DND-41 (cell line): ENCODE data around the gene AMDHD1.
A peak's percentile ranks its signal among the peaks of the same experiment; 100 is the strongest.

Source experiments
- ATAC-seq: fragments of 200-7000 bp; cut with Tn5 transposase; 3 replicates; pipeline ENCODE4 v1.9.1; 2021; ENCODE audit warnings: low read depth; ENCODE audit not compliant: insufficient read depth
- DNase-seq: peaks from one replicate; pipeline ENCODE4 v3.0.0-alpha.2; 2020
- H2AFZ ChIP-seq: 2 replicates; pipeline ENCODE4 v1.6.0; 2012; ENCODE audit warnings: low read depth, low read length
- H3K27ac ChIP-seq: 2 replicates; pipeline ENCODE4 v1.5.1; 2012; ENCODE audit warnings: low read length, inconsistent platforms
- H3K27me3 ChIP-seq: fragments of 200-600 bp; sonication (generic); 2 replicates; pipeline ENCODE4 v1.6.0; 2012; ENCODE audit warnings: low read length, mild to moderate bottlenecking, inconsistent platforms; ENCODE audit not compliant: insufficient read depth, poor library complexity
- H3K36me3 ChIP-seq: 2 replicates; pipeline ENCODE4 v1.5.1; 2012; ENCODE audit warnings: low read length, inconsistent platforms; ENCODE audit not compliant: insufficient read depth
- H3K4me1 ChIP-seq: 2 replicates; pipeline ENCODE4 v1.5.1; 2012; ENCODE audit warnings: mild to moderate bottlenecking, low read length; ENCODE audit not compliant: insufficient read depth
- H3K4me2 ChIP-seq: 2 replicates; pipeline ENCODE4 v1.6.0; 2012; ENCODE audit warnings: mild to moderate bottlenecking, moderate library complexity, low read length, inconsistent platforms; ENCODE audit not compliant: insufficient read depth
- H3K4me3 ChIP-seq, 2 experiments: fragments of 200-600 bp in 1 of 2; shearing (Covaris generic) in 1 of 2; 2 replicates each; pipeline ENCODE4 v1.5.1; 2012 to 2016; ENCODE audit warnings: inconsistent platforms in 2 of 2, low read length in 2 of 2, mild to moderate bottlenecking in 2 of 2, low read depth in 1 of 2, moderate library complexity in 1 of 2
- H3K79me2 ChIP-seq: 2 replicates; pipeline ENCODE4 v1.6.0; 2012; ENCODE audit warnings: low read length, inconsistent platforms; ENCODE audit not compliant: insufficient read depth
- H3K9ac ChIP-seq: 2 replicates; pipeline ENCODE4 v1.6.0; 2012; ENCODE audit warnings: low read depth, mild to moderate bottlenecking, inconsistent platforms, low read length, moderate library complexity
- H3K9me3 ChIP-seq: 2 replicates; pipeline ENCODE4 v1.5.1; 2012; ENCODE audit warnings: low read length, moderate library complexity, mild to moderate bottlenecking, inconsistent platforms; ENCODE audit not compliant: insufficient read depth, severe bottlenecking
- H4K20me1 ChIP-seq: 2 replicates; pipeline ENCODE4 v1.6.0; 2012; ENCODE audit warnings: low read length; ENCODE audit not compliant: insufficient read depth
- EZH2 ChIP-seq: IDR thresholded peaks from 3 replicates; pipeline ENCODE4 v1.6.1; 2012; ENCODE audit warnings: borderline replicate concordance, low read depth, mild to moderate bottlenecking, moderate library complexity, low read length, inconsistent platforms; ENCODE audit not compliant: severe bottlenecking
- TF ChIP-seq, protein P1 (sequence below): IDR thresholded peaks from 2 replicates; pipeline ENCODE4 v1.5.1; 2012; ENCODE audit warnings: borderline replicate concordance, low read length, moderate library complexity, mild to moderate bottlenecking; ENCODE audit not compliant: poor library complexity, severe bottlenecking; ENCODE audit errors: extremely low read depth

The AMDHD1 gene

DNA sequence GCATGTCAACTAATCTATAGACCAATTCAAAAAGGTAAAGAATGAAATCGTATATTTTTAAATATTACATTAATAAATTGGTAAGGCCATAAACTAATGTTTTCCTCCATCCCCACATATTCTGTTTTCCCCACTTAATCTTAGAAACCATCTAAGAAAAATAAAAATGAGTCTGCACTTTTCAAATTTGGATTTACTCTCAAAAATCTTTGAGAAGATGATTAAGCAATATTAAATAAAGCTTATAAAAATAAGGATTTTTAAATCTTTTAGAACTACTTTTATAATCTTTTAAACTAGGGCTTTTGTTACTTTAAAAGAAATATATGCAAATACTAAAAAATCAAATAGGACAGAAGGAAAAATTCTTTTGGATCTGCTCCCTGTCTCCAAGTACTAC lies 63.6 kb downstream of the AMDHD1 start:
- Histone ChIP-seq H3K79me2 (no peaks in the 10 kb centered on the region), H3K4me3 (no peak overlapping the region), H3K4me2 (no peak overlapping the region), H3K36me3 (peaks cover 48% of the 10 kb centered on the region), H3K27ac (no peak overlapping the region), H2AFZ (no peak overlapping the region), H3K9me3 (no peaks in the 10 kb centered on the region), H3K27me3 (no peaks in the 10 kb centered on the region), H3K4me1 (no peaks in the 10 kb centered on the region), H3K9ac (no peak overlapping the region), H4K20me1 (no peaks in the 10 kb centered on the region)
- TF ChIP-seq, protein P1, sequence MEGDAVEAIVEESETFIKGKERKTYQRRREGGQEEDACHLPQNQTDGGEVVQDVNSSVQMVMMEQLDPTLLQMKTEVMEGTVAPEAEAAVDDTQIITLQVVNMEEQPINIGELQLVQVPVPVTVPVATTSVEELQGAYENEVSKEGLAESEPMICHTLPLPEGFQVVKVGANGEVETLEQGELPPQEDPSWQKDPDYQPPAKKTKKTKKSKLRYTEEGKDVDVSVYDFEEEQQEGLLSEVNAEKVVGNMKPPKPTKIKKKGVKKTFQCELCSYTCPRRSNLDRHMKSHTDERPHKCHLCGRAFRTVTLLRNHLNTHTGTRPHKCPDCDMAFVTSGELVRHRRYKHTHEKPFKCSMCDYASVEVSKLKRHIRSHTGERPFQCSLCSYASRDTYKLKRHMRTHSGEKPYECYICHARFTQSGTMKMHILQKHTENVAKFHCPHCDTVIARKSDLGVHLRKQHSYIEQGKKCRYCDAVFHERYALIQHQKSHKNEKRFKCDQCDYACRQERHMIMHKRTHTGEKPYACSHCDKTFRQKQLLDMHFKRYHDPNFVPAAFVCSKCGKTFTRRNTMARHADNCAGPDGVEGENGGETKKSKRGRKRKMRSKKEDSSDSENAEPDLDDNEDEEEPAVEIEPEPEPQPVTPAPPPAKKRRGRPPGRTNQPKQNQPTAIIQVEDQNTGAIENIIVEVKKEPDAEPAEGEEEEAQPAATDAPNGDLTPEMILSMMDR, result no peak
- TF ChIP-seq EZH2, result no peak
- DNase-seq (no peak), ATAC-seq (no peak)

DNA sequence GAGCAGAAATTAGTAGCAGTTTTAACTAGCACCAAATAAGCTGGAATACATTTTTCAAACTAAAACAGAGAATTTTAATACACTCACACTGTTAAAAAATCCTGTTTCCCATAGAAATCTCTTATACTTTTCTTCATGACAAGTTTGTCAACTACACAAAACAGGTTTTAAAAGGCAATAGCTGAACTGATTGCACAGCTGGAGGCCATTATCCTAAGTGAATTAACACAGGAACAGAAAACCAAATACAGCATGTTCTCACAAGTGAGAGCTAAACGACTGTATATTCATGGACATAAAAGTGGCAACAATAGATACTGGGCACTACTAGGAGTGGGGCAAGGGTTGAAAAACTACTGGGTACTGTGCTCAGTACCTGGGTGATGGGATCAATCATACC lies 64.6 kb downstream of the AMDHD1 start:
- Histone ChIP-seq H3K27me3 (no peaks in the 10 kb centered on the region), H3K4me3 (no peak overlapping the region), H3K4me1 (no peaks in the 10 kb centered on the region), H3K9ac (no peak overlapping the region), H2AFZ (no peak overlapping the region), H3K79me2 (no peaks in the 10 kb centered on the region), H4K20me1 (no peaks in the 10 kb centered on the region), H3K4me2 (no peak overlapping the region), H3K36me3 (peaks cover 58% of the 10 kb centered on the region), H3K9me3 (no peaks in the 10 kb centered on the region), H3K27ac (no peak overlapping the region)
- ATAC-seq, result no peak
- no peak for DNase-seq
- TF ChIP-seq, protein P1, result no peak
- no peak for TF ChIP-seq EZH2

DNA sequence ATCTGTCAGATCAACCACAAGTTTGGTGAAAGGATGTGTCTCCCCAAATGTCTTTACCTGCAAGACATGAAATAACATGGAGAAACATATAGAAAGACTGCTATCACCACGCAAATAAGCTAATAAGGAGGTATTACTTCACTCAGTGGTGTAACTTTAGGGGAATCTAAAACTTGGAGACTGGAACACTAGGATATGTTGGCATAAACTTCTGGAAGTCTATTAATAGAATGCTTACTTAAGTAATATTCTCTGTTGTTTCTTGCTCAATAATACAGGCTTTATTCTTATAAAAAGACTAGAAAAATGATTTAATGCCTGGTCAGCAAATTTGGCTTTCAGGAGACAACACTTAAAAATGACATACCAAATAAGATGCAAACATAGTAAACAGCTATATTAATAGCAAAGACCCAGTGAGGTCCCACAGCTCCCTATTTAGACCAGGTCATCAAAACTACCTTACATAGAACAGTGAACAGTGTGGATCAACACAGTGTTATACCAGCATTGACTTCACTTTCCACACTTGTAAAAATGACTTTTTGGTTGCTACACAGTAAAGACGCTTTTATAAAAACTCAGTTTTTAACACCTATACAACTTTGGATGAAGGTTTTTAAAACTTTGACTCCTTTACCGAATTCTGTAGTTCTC lies 71.9 kb downstream of the AMDHD1 start:
- no peak overlapping the region for H3K27ac ChIP-seq
- no peaks in the 10 kb centered on the region for H3K79me2 ChIP-seq
- ATAC-seq (no peak), DNase-seq (no peak)
- no peaks in the 10 kb centered on the region for H3K4me1 ChIP-seq
- no peak overlapping the region for H3K4me2 ChIP-seq
- H3K4me3 ChIP-seq, result no peak overlapping the region
- H2AFZ ChIP-seq, result no peak overlapping the region
- no peak for TF ChIP-seq EZH2
- TF ChIP-seq, protein P1, result no peak
- no peak overlapping the region for H3K9ac ChIP-seq
- H3K36me3 ChIP-seq, result peaks cover 48% of the 10 kb centered on the region
- no peaks in the 10 kb centered on the region for H3K9me3 ChIP-seq
- no peaks in the 10 kb centered on the region for H4K20me1 ChIP-seq
- no peaks in the 10 kb centered on the region for H3K27me3 ChIP-seq

DNA sequence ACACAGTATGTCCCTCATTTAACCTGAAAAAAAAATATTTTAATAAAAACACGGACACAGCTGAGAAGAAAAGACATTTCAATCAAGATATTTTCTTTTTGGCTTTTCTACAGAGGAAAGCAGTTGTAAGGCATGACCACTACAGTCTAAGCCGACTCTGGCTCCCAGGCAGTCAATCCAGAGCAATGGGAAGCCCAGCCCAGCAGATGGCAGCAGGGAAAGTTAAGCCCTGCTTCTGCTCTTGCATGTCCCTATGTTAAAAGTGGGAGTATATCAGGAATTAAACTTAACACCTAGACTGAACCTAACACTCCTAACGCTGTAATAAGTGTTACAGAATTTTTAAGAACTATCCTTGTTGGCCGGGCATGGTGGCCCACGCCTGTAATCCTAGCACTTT lies 72.5 kb downstream of the AMDHD1 start:
- Histone ChIP-seq H4K20me1 (no peaks in the 10 kb centered on the region), H3K4me1 (no peaks in the 10 kb centered on the region), H3K9ac (no peak overlapping the region), H3K4me3 (no peak overlapping the region), H3K27me3 (no peaks in the 10 kb centered on the region), H3K27ac (no peak overlapping the region), H3K36me3 (peaks cover 47% of the 10 kb centered on the region), H3K9me3 (no peaks in the 10 kb centered on the region), H3K79me2 (no peaks in the 10 kb centered on the region), H3K4me2 (no peak overlapping the region), H2AFZ (no peak overlapping the region)
- 0 out of 3 replicates have a peak, but pooled peaks have one; percentile 31 for ATAC-seq
- TF ChIP-seq, protein P1, result peak; percentile 39
- TF ChIP-seq EZH2, result no peak
- no peak for DNase-seq
